GM12878 (cell line): ENCODE measurements around the gene PYGB. TPM values are rescaled to one million over a fixed set of nuclear protein-coding genes. Genes with fewer than 3 reads are reported as not detected.

Source experiments
- ATAC-seq: fragments of 200-7000 bp; cut with Tn5 transposase; 3 replicates; pipeline ENCODE4 v1.9.1; 2020; ENCODE audit warnings: mild to moderate bottlenecking, moderate library complexity
- BruUV-seq: library from RNA; stranded (reverse); fragments of 400-500 nt; replicated peaks from 2 replicates; lab custom pipeline; 2021; lab: Mats Ljungman, UMichigan
- CTCF ChIA-PET: fragments of 300-600 bp; sonication (Branson Sonifier 250); formaldehyde crosslinking; extraction: SDS; loops from one replicate; lab custom pipeline; 2021; ENCODE audit warnings: inconsistent platforms; lab: Yijun Ruan, JAX
- POLR2A ChIA-PET: fragments of 350-600 bp; formaldehyde crosslinking; extraction: SDS; loops from one replicate; lab custom pipeline; 2021; ENCODE audit warnings: inconsistent platforms; lab: Charles Lee
- RAD21 ChIA-PET: fragments of 300-600 bp; sonication (Branson Sonifier 250); formaldehyde crosslinking; loops from one replicate; lab custom pipeline; 2023; ENCODE audit warnings: antibody characterized with exemption; ENCODE audit not compliant: unreplicated experiment; lab: Charles Lee
- SMC1A ChIA-PET: fragments of 300-600 bp; sonication (Branson Sonifier 250); formaldehyde crosslinking; loops from one replicate; lab custom pipeline; 2023; ENCODE audit not compliant: unreplicated experiment, uncharacterized antibody; lab: Charles Lee
- DNase-seq: peaks from one replicate; pipeline ENCODE4 v3.0.0-alpha.2; 2011; ENCODE audit warnings: low read depth, low spot score
- FAIRE-seq: peaks from 3 replicates; lab custom pipeline; 2011; peaks lifted over from hg19 to GRCh38; lab: Jason Lieb, UNC
- H2AFZ ChIP-seq: 2 replicates; pipeline ENCODE4 v1.6.0; 2011; ENCODE audit warnings: low read depth, low read length, control low read depth; ENCODE audit not compliant: control insufficient read depth
- H3K27ac ChIP-seq: 2 replicates; pipeline ENCODE4 v1.5.1; 2011; ENCODE audit warnings: control low read depth; ENCODE audit not compliant: control insufficient read depth, insufficient read depth
- H3K27me3 ChIP-seq, 2 experiments: replicated peaks in 1 of 2; 2 replicates each; pipeline versions ENCODE4 v1.6.0 to v1.6.1; 2011; ENCODE audit warnings: low read length in 1 of 2; ENCODE audit not compliant: control insufficient read depth in 2 of 2, insufficient read depth in 2 of 2
- H3K36me3 ChIP-seq, 2 experiments: 2 replicates each; pipeline ENCODE4 v1.5.1; 2011; ENCODE audit warnings: low read length in 1 of 2; ENCODE audit not compliant: control insufficient read depth in 2 of 2, insufficient read depth in 2 of 2
- H3K4me1 ChIP-seq: 2 replicates; pipeline ENCODE4 v1.6.1; 2011; ENCODE audit warnings: mild to moderate bottlenecking, low read length, moderate library complexity, mixed read lengths; ENCODE audit not compliant: control insufficient read depth, insufficient read depth
- H3K4me2 ChIP-seq: 2 replicates; pipeline ENCODE4 v1.6.0; 2011; ENCODE audit warnings: control low read depth; ENCODE audit not compliant: control insufficient read depth, insufficient read depth
- H3K4me3 ChIP-seq: fragments of 200-600 bp; sonication (generic); 2 replicates; pipeline ENCODE4 v1.5.1; 2016
- H3K79me2 ChIP-seq: 2 replicates; pipeline ENCODE4 v1.6.0; 2011; ENCODE audit warnings: low read length; ENCODE audit not compliant: control insufficient read depth, insufficient read depth
- H3K9ac ChIP-seq: 2 replicates; pipeline ENCODE4 v1.8.0; 2011; ENCODE audit warnings: low read length, control low read depth, mixed read lengths; ENCODE audit not compliant: control insufficient read depth, insufficient read depth
- H3K9me3 ChIP-seq: replicated peaks from 3 replicates; pipeline ENCODE4 v1.5.1; 2011; ENCODE audit warnings: mild to moderate bottlenecking, low read length; ENCODE audit not compliant: control insufficient read depth, insufficient read depth
- H4K20me1 ChIP-seq: 2 replicates; pipeline ENCODE4 v1.6.0; 2011; ENCODE audit not compliant: control insufficient read depth, insufficient read depth
- ATF3 ChIP-seq: IDR thresholded peaks from 2 replicates; pipeline ENCODE4 v1.6.1; 2011; ENCODE audit warnings: low read depth, mild to moderate bottlenecking, low read length, moderate library complexity, borderline replicate concordance; ENCODE audit errors: extremely low read depth
- CBFB ChIP-seq: IDR thresholded peaks from 2 replicates; pipeline ENCODE4 v1.6.1; 2016; ENCODE audit warnings: antibody characterized with exemption, low read depth
- EP300 ChIP-seq, 2 experiments: fragments of 150-350 bp in 1 of 2; IDR thresholded peaks; 2 replicates each; pipeline ENCODE4 v1.6.1; 2011 to 2012; ENCODE audit warnings: low read depth in 2 of 2, low read length in 2 of 2, borderline replicate concordance in 1 of 2, improper control_type of control experiment in 1 of 2, inconsistent platforms in 1 of 2; ENCODE audit not compliant: control insufficient read depth in 1 of 2
- FOXM1 ChIP-seq: IDR thresholded peaks from 2 replicates; pipeline ENCODE4 v1.6.1; 2012; ENCODE audit warnings: low read depth, mild to moderate bottlenecking, inconsistent platforms, low read length, moderate library complexity
- IRF5 ChIP-seq: fragments of 450-650 bp; IDR thresholded peaks from 2 replicates; pipeline ENCODE4 v1.6.1; 2017; ENCODE audit warnings: borderline replicate concordance
- NFXL1 ChIP-seq: fragments of 450-650 bp; IDR thresholded peaks from 2 replicates; pipeline ENCODE4 v1.6.1; 2017; ENCODE audit warnings: antibody characterized with exemption, mild to moderate bottlenecking, borderline replicate concordance
- POLR2A ChIP-seq: IDR thresholded peaks from 2 replicates; pipeline ENCODE4 v1.6.1; 2011; ENCODE audit warnings: low read depth, mild to moderate bottlenecking, low read length
- POLR2AphosphoS5 ChIP-seq: IDR thresholded peaks from 2 replicates; pipeline ENCODE4 v1.6.1; 2011; ENCODE audit warnings: mild to moderate bottlenecking, low read length, inconsistent platforms
- RELB ChIP-seq: fragments of 450-650 bp; IDR thresholded peaks from 2 replicates; pipeline ENCODE4 v1.6.1; 2017; ENCODE audit warnings: low read depth, mild to moderate bottlenecking, moderate library complexity
- YBX1 ChIP-seq: fragments of 450-650 bp; IDR thresholded peaks from 2 replicates; pipeline ENCODE4 v1.6.1; 2016; ENCODE audit warnings: antibody characterized with exemption
- ZNF592 ChIP-seq: fragments of 450-650 bp; IDR thresholded peaks from 2 replicates; pipeline ENCODE4 v1.6.1; 2017; ENCODE audit warnings: mild to moderate bottlenecking, moderate library complexity
- WGBS: methylation state at CpG from one replicate; pipeline ENCODE4 v1.1.6; 2016; ENCODE audit warnings: low lambda C conversion rate; ENCODE audit not compliant: insufficient replicate concordance, insufficient coverage; ENCODE audit errors: missing lambda C conversion rate; 5-methylcytosine and 5-hydroxymethylcytosine counted together
- in situ Hi-C: fragments of 300-500 bp; cut with MboI; formaldehyde crosslinking; loops from 9 replicates; pipeline ENCODE4 v1.14.3; 2018; ENCODE audit warnings: mixed read lengths
- intact Hi-C: fragments of 100-400 bp; cut with micrococcal nuclease; formaldehyde crosslinking; loops from one replicate; pipeline ENCODE4 v1.14.2; 2022; ENCODE audit not compliant: unreplicated experiment
- polyA plus RNA-seq, 11 experiments: library from polyadenylated mRNA; depleted of rRNA in 4 of 11; unstranded in 6 of 11; stranded (reverse) in 5 of 11; fragments of >200 nt; fragmentation: Nextera tagmentation in 4 of 11; fragmentation: Illumina TruSeq in 1 of 11; extraction: Ambion mirVana in 4 of 11; extraction: Trizol in 1 of 11; gene quantifications; 1 replicate in 1 of 11; 2 replicates in 10 of 11; pipeline versions ENCODE4 v1.2.1 to v1.2.3, GENCODE V29; 2011 to 2016; ENCODE audit warnings: inconsistent platforms in 2 of 11, missing spikeins in 2 of 11, low read depth in 1 of 11
- total RNA-seq, 4 experiments: library from RNA; depleted of rRNA in 3 of 4; stranded (reverse); fragments of >200 nt in 3 of 4; fragmentation: Illumina TruSeq in 1 of 4; extraction: Trizol in 1 of 4; gene quantifications; 2 replicates each; pipeline versions ENCODE4 v1.2.1 to v1.2.3, GENCODE V29; 2013 to 2021

PYGB gene
- total and polyA plus RNA-seq, 10 of the 15 experiments (the other 5 are each of a cell fraction or from before 2014, with no cell fraction given), result 0.34 to 33.5 (median 21.8) TPM

GRCh38 chr20:25272223-25273000 is 24.5 kb downstream of the PYGB start:
- BruUV-seq, result TSS peak; percentile 51
- H4K20me1 ChIP-seq, result no peaks in the 10 kb centered on the region

More at GRCh38 chr20:25272223-25273000, 24.5 kb downstream of the PYGB start:
- ChIA-PET SMC1A (interaction anchor here (0.5 kb wide), 1 partner anchor 202 kb away, joined by 4 read pairs; no protein-coding TSS in a partner anchor), RAD21 (no interaction called here), CTCF (no interaction called here), POLR2A (no interaction called here)
- no peak overlapping the region for H3K9ac ChIP-seq
- intact Hi-C loops (no loop called here), in situ Hi-C loops (loop anchor here (25.0 kb wide), 1 partner anchor 1910 kb away; the partner anchor contains the start of genes GZF1 and NXT1)
- H3K27me3 ChIP-seq, result no peaks in the 10 kb centered on the region
- no peaks in the 10 kb centered on the region for H3K79me2 ChIP-seq
- no peaks in the 10 kb centered on the region for H3K9me3 ChIP-seq
- ATAC-seq (no peak), DNase-seq (no peak), FAIRE-seq (no peak)
- no peak overlapping the region for H2AFZ ChIP-seq
- 97% methylated on average over 19 of the region's 19 CpGs for WGBS
- no peak overlapping the region for H3K4me2 ChIP-seq
- no peak overlapping the region for H3K27ac ChIP-seq
- H3K4me3 ChIP-seq, result no peak overlapping the region
- no peaks in the 10 kb centered on the region for H3K4me1 ChIP-seq
- peaks cover 15 to 36% of the 10 kb centered on the region in 2 experiments for H3K36me3 ChIP-seq
- TF ChIP-seq ZNF592 (no peak), NFXL1 (no peak), POLR2AphosphoS5 (no peak), POLR2A (no peak), FOXM1 (no peak), EP300 (IDR thresholded peaks at IDR 0.05; ENCODE audit: borderline replicate concordance in 1 of 2, control insufficient read depth in 1 of 2, low read depth in 2 of 2, low read length in 2 of 2) (no peak), ATF3 (no peak), RELB (no peak), CBFB (no peak), YBX1 (no peak), IRF5 (no peak)
